Vagina (tissue), 2 donors: ENCODE results near the gene AURKAIP1. TPM values are rescaled to one million over a fixed set of nuclear protein-coding genes. Genes with fewer than 3 reads are reported as not detected.
A peak's percentile ranks its signal among the peaks of the same experiment; 100 is the strongest.

Experiments used
- DNase-seq, 2 donors: peaks; one replicate each; pipeline ENCODE4 v3.0.0-alpha.2; 2017; ENCODE audit errors: extremely low spot score in 2 of 2
- H3K27ac ChIP-seq: fragments of 200-600 bp; sonication (generic); one replicate; pipeline ENCODE4 v1.5.1; 2019
- H3K27me3 ChIP-seq: fragments of 200-600 bp; sonication (generic); one replicate; pipeline ENCODE4 v1.5.1; 2019
- H3K36me3 ChIP-seq, 2 donors: fragments of 200-600 bp; sonication (generic); one replicate each; pipeline ENCODE4 v1.5.1; 2017 to 2019
- H3K4me1 ChIP-seq: fragments of 200-600 bp; sonication (generic); one replicate; pipeline ENCODE4 v1.5.1; 2019
- H3K4me3 ChIP-seq, 2 donors: fragments of 200-600 bp; sonication (generic); 1 replicate in 1 of 2; 2 replicates in 1 of 2; pipeline ENCODE4 v1.5.1; 2016 to 2019
- H3K9me3 ChIP-seq: fragments of 200-600 bp; sonication (generic); one replicate; pipeline ENCODE4 v1.5.1; 2019
- CTCF ChIP-seq, 3 experiments: fragments of 450-650 bp in 2 of 3; fragments of 200-600 bp in 1 of 3; sonication (generic) in 1 of 3; IDR thresholded peaks; one replicate each; pipeline ENCODE4 v1.5.1; 2017 to 2019; ENCODE audit warnings: antibody characterized with exemption in 3 of 3, mild to moderate bottlenecking in 2 of 3, moderate library complexity in 2 of 3
- POLR2A ChIP-seq, 2 donors: fragments of 450-650 bp; IDR thresholded peaks; one replicate each; pipeline ENCODE4 v1.6.1; 2017; ENCODE audit warnings: antibody characterized with exemption in 2 of 2, mild to moderate bottlenecking in 2 of 2, moderate library complexity in 2 of 2
- POLR2AphosphoS5 ChIP-seq, 2 donors: sonication (generic); formaldehyde crosslinking; IDR thresholded peaks; one replicate each; pipeline ENCODE4 v1.9.0; 2017; ENCODE audit warnings: antibody characterized with exemption in 2 of 2, mild to moderate bottlenecking in 2 of 2, low read depth in 1 of 2; ENCODE audit not compliant: insufficient read depth in 1 of 2
- intact Hi-C: fragments of 100-400 bp; cut with DNase I; formaldehyde crosslinking; loops from one replicate; pipeline ENCODE4 v1.15.1; 2023
- total RNA-seq: library from RNA; depleted of rRNA; stranded (reverse); fragments of >200 nt; gene quantifications from one replicate; pipeline ENCODE4 v1.2.3, GENCODE V29; 2016

The AURKAIP1 gene
- total RNA-seq, 1 donor from 2014 or later = 94.5 TPM

- Histone ChIP-seq H3K9me3 (no peaks in the 10 kb centered on the region), H3K4me3 (no peak overlapping the region), H3K4me1 (peaks cover 1% of the 10 kb centered on the region), H3K27me3 (no peaks in the 10 kb centered on the region), H3K27ac (no peak overlapping the region), H3K36me3 (peaks cover 0 to 7% of the 10 kb centered on the region in 2 donors)
- intact Hi-C loops = no loop called here
- DNase-seq = no peak
- TF ChIP-seq CTCF (IDR thresholded peaks at IDR 0.05) (no peak), POLR2A (IDR thresholded peaks at IDR 0.05) (no peak), POLR2AphosphoS5 (IDR thresholded peaks at IDR 0.05; ENCODE audit: insufficient read depth in 1 of 2, low read depth in 1 of 2) (no peak)
These were observed 6.3 kb upstream of the AURKAIP1 start for GRCh38 chr1:1381294-1381693.

GRCh38 chr1:1380860-1381259, 5.9 kb upstream of the AURKAIP1 start:
- H3K36me3 ChIP-seq = peaks cover 0 to 3% of the 10 kb centered on the region in 2 donors
- no peak overlapping the region for H3K27ac ChIP-seq
- H3K4me1 ChIP-seq = peaks cover 6% of the 10 kb centered on the region
- no peaks in the 10 kb centered on the region for H3K9me3 ChIP-seq
- intact Hi-C loops = no loop called here
- H3K4me3 ChIP-seq = no peak overlapping the region
- H3K27me3 ChIP-seq = no peaks in the 10 kb centered on the region
- TF ChIP-seq CTCF (IDR thresholded peaks at IDR 0.05) (no peak), POLR2A (IDR thresholded peaks at IDR 0.05) (no peak), POLR2AphosphoS5 (IDR thresholded peaks at IDR 0.05; ENCODE audit: insufficient read depth in 1 of 2, low read depth in 1 of 2) (no peak)
- no peak for DNase-seq

- intact Hi-C loops = no loop called here
- DNase-seq = no peak
- Histone ChIP-seq H3K9me3 (no peaks in the 10 kb centered on the region), H3K27me3 (no peaks in the 10 kb centered on the region), H3K4me1 (peaks cover 25% of the 10 kb centered on the region), H3K4me3 (no peak overlapping the region), H3K27ac (no peak overlapping the region), H3K36me3 (peaks cover 0 to 9% of the 10 kb centered on the region in 2 donors)
- TF ChIP-seq POLR2AphosphoS5 (IDR thresholded peaks at IDR 0.05; ENCODE audit: insufficient read depth in 1 of 2, low read depth in 1 of 2) (no peak), POLR2A (IDR thresholded peaks at IDR 0.05) (no peak), CTCF (IDR thresholded peaks at IDR 0.05) (no peak)
These were observed 2.7 kb upstream of the AURKAIP1 start for GRCh38 chr1:1377540-1378205.

GRCh38 chr1:1376551-1377226, 1.7 kb upstream of the AURKAIP1 start:
- Histone ChIP-seq H3K9me3 (no peaks in the 10 kb centered on the region), H3K27me3 (no peaks in the 10 kb centered on the region), H3K4me1 (peaks cover 35% of the 10 kb centered on the region), H3K4me3 (no peak overlapping the region), H3K27ac (no peak overlapping the region), H3K36me3 (peaks cover 0 to 9% of the 10 kb centered on the region in 2 donors)
- no peak for TF ChIP-seq POLR2AphosphoS5 (IDR thresholded peaks at IDR 0.05; ENCODE audit: insufficient read depth in 1 of 2, low read depth in 1 of 2)
- no peak for TF ChIP-seq CTCF (IDR thresholded peaks at IDR 0.05)
- TF ChIP-seq POLR2A (IDR thresholded peaks at IDR 0.05) = no peak
- intact Hi-C loops = no loop called here
- peak in 1 of 2 donors; percentile 85 for DNase-seq

- no peak for TF ChIP-seq POLR2AphosphoS5 (IDR thresholded peaks at IDR 0.05; ENCODE audit: insufficient read depth in 1 of 2, low read depth in 1 of 2)
- Histone ChIP-seq H3K4me3 (peak overlapping the region; percentile 93 to 99), H3K9me3 (no peaks in the 10 kb centered on the region), H3K27me3 (no peaks in the 10 kb centered on the region), H3K36me3 (peaks cover 0 to 9% of the 10 kb centered on the region in 2 donors), H3K4me1 (peaks cover 40% of the 10 kb centered on the region), H3K27ac (peak overlapping the region; percentile 93)
- DNase-seq = no peak
- intact Hi-C loops = loop anchor here (2.0 kb wide), 1 partner anchor 24 kb away; the partner anchor contains the start of gene CCNL2
These were observed 448 bp downstream of the AURKAIP1 start for GRCh38 chr1:1374589-1374928.
